ENCODE data around the gene SETD1A.
A peak's percentile ranks its signal among the peaks of the same experiment; 100 is the strongest.

SETD1A gene

GRCh38 chr16:30982548-30983288 lies 25.2 kb downstream of the SETD1A start:
- no peak for DNase-seq (ENCODE audit: low spot score)

GRCh38 chr16:30983289-30983889 lies 25.8 kb downstream of the SETD1A start:
- DNase-seq (ENCODE audit: low spot score) = no peak

GRCh38 chr16:30983898-30984610 lies 26.5 kb downstream of the SETD1A start:
- DNase-seq (ENCODE audit: low spot score) = no peak

- peak; percentile 90 for DNase-seq (ENCODE audit: low spot score)
These were observed 27.3 kb downstream of the SETD1A start, which contains the start of gene HSD3B7 for GRCh38 chr16:30984669-30985400. Gene HSD3B7, plus strand, starts transcription at chr16:30985207. Its CDS starts 452 bp downstream, at chr16:30985659.

GRCh38 chr16:30985401-30986128 lies 28.0 kb downstream of the SETD1A start:
- no peak for DNase-seq (ENCODE audit: low spot score)

- DNase-seq (ENCODE audit: low spot score) = no peak
These were observed 28.8 kb downstream of the SETD1A start for GRCh38 chr16:30986129-30986991.

GRCh38 chr16:30987581-30988190 lies 30.1 kb downstream of the SETD1A start:
- no peak for DNase-seq (ENCODE audit: low spot score)

- DNase-seq (ENCODE audit: low spot score) = no peak
These were observed 32.0 kb downstream of the SETD1A start for GRCh38 chr16:30989469-30990047.

GRCh38 chr16:30990105-30990504 lies 32.6 kb downstream of the SETD1A start:
- DNase-seq (ENCODE audit: low spot score) = no peak

GRCh38 chr16:30991052-30991451 lies 33.5 kb downstream of the SETD1A start:
- no peak for DNase-seq (ENCODE audit: low spot score)

GRCh38 chr16:30992276-30992780 lies 34.8 kb downstream of the SETD1A start:
- no peak for DNase-seq (ENCODE audit: low spot score)

- DNase-seq (ENCODE audit: low spot score) = no peak
These were observed 35.6 kb downstream of the SETD1A start for GRCh38 chr16:30992931-30993816.

- DNase-seq (ENCODE audit: low spot score) = no peak
These were observed 38.4 kb downstream of the SETD1A start for GRCh38 chr16:30995927-30996323.

- DNase-seq (ENCODE audit: low spot score) = no peak
These were observed 38.9 kb downstream of the SETD1A start for GRCh38 chr16:30996324-30996984.

- peak; percentile 92 for DNase-seq (ENCODE audit: low spot score)
These were observed 39.6 kb downstream of the SETD1A start for GRCh38 chr16:30996985-30997724.

GRCh38 chr16:30997725-30998711 lies 40.5 kb downstream of the SETD1A start:
- DNase-seq (ENCODE audit: low spot score) = peak; percentile 62
